ENCODE results near the gene SH3GLB2. TPM values are rescaled to one million over a fixed set of nuclear protein-coding genes. Genes with fewer than 3 reads are reported as not detected.

The SH3GLB2 gene
- total and polyA plus RNA-seq, 12 donors = 25.2 to 51.3 (median 33.5) TPM

DNA sequence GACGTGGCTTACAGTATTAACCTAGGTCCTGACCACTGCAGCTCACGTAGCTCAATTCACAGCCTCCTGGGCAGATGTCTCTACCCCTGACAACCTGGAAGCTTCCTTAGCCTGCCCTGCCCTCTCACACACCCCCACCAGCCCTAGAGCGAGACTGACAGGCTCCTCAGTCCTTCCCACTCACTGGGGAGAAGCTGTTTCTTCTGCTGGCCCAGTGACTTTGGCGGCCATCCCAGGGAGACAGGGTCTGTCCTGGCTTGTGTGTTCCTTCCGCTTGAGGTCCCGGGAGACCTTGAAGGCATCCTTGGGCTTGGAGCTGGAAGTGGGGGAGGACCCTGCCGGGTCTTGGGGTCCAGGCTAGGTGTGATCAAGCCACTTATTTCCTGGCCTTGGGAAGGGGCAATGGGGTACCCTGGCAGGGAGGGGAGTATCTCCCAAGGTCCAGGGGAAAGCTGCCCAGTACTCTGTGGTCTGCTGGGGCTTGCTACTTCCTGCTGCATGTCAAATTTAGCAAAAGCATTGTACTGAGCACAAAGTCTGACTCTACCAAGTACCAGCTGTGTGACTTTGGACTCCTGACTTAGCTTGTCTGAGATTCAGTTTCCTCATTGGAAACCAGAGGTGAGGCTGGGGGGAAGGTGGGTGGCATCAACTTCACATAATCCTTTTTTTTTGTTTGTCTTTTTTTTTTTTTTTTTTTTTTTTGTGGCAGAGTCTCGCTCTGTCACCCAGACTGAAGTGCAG, 10.2 kb upstream of the SH3GLB2 start:
- ATAC-seq = peak in 6 of 8 donors; percentile 0 to 37 (median 8)
- WGBS, 2 donors = 35 to 51% methylated on average over 8 of the region's 8 CpGs
- Histone ChIP-seq H3K4me1 (peaks cover 8 to 34% (median 23%) of the 10 kb centered on the region in 9 donors), H3K9me3 (no peaks in the 10 kb centered on the region), H3K27ac (peak overlapping the region in 9 of 10 donors; percentile 75 to 91 (median 86)), H3K27me3 (no peaks in the 10 kb centered on the region), H3K4me3 (peak overlapping the region in 8 of 10 donors; percentile 8 to 99 (median 94)), H3K36me3 (peaks cover 0 to 34% (median 21%) of the 10 kb centered on the region in 9 donors)
- intact Hi-C loops (cut with DNase I) = no loop called here
- DNase-seq = peak; percentile 65 to 66
- no peak for TF ChIP-seq CTCF (IDR thresholded peaks at IDR 0.05)

DNA sequence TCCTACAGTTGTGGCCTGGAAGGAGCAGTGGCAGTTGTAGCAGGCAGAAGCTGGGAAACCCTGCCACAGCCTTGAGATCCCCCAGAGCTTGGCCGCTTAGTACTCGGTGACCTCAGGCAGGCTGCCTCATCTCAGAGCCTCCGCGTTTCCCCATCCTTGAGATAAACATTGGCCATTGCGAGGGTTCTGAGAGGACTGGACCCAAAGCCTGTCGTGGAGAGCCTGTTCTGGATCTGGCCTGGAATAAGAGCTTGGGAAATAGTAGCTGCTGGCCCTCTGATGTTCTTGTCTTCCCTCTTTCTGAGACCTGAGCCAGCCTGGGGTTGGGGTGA, 9.6 kb upstream of the SH3GLB2 start:
- H3K4me3 ChIP-seq = peak overlapping the region in 9 of 10 donors; percentile 8 to 99 (median 94)
- no peaks in the 10 kb centered on the region for H3K9me3 ChIP-seq
- peak overlapping the region in 9 of 10 donors; percentile 75 to 91 (median 86) for H3K27ac ChIP-seq
- peaks cover 8 to 34% (median 23%) of the 10 kb centered on the region in 9 donors for H3K4me1 ChIP-seq
- DNase-seq (no peak), ATAC-seq (peak in 2 of 8 donors; percentile 3 to 13)
- H3K36me3 ChIP-seq = peaks cover 0 to 29% (median 19%) of the 10 kb centered on the region in 9 donors
- H3K27me3 ChIP-seq = no peaks in the 10 kb centered on the region
- TF ChIP-seq CTCF (IDR thresholded peaks at IDR 0.05) = no peak
- 15 to 21% methylated on average over 6 of the region's 6 CpGs for WGBS, 2 donors
- intact Hi-C loops (cut with DNase I) = loop anchor here in 1 of 10 donors (2.0 kb wide), 1 partner anchor 43 kb away; the partner anchor contains the start of gene DOLPP1

- intact Hi-C loops (cut with DNase I) = loop anchor here in 2 of 10 donors (1.0 to 2.0 kb wide), 2 partner anchors 9 to 44 kb away; partner anchors contain the start of genes DOLPP1 (in 1 of the 2) and SH3GLB2 (in 1 of the 2)
- peaks cover 0 to 23% (median 13%) of the 10 kb centered on the region in 9 donors for H3K36me3 ChIP-seq
- TF ChIP-seq CTCF (IDR thresholded peaks at IDR 0.05) = no peak
- peak overlapping the region; percentile 71 to 99 (median 94) for H3K4me3 ChIP-seq
- H3K27me3 ChIP-seq = no peaks in the 10 kb centered on the region
- peak in 3 of 8 donors; percentile 1 to 24 (median 1) for ATAC-seq
- no peak for DNase-seq
- WGBS, 2 donors = 6 to 7% methylated on average over 32 of the region's 32 CpGs
- H3K4me1 ChIP-seq = peaks cover 8 to 34% (median 23%) of the 10 kb centered on the region in 9 donors
- H3K27ac ChIP-seq = peak overlapping the region; percentile 57 to 91 (median 86)
- H3K9me3 ChIP-seq = no peaks in the 10 kb centered on the region
These were observed 9.0 kb upstream of the SH3GLB2 start for GRCh38 chr9:129036923-129037766.

Measured in heart right ventricle (tissue), 16 donors.